H1 (cell line): ENCODE data around the gene SLC38A1. TPM values are rescaled to one million over a fixed set of nuclear protein-coding genes. Genes with fewer than 3 reads are reported as not detected.

Experiments
- CTCF ChIA-PET: fragments of 300-600 bp; sonication (Branson Sonifier 250); formaldehyde crosslinking; loops from one replicate; lab custom pipeline; 2021; ENCODE audit not compliant: partially characterized antibody; lab: Charles Lee
- POLR2A ChIA-PET: fragments of 300-600 bp; sonication (Branson Sonifier 250); formaldehyde crosslinking; loops from one replicate; lab custom pipeline; 2021; ENCODE audit warnings: inconsistent platforms; ENCODE audit not compliant: partially characterized antibody; lab: Charles Lee
- DNase-seq, 2 experiments: peaks; one replicate each; pipeline versions ENCODE4 v3.0.0 to v3.0.0-alpha.2; 2010 to 2022; ENCODE audit warnings: low spot score in 2 of 2, low read depth in 1 of 2, mixed read lengths in 1 of 2
- FAIRE-seq: peaks from 2 replicates; lab custom pipeline; 2011; peaks lifted over from hg19 to GRCh38; lab: Jason Lieb, UNC
- H2AFZ ChIP-seq: 2 replicates; pipeline ENCODE4 v1.8.1; 2012; ENCODE audit warnings: low read length, inconsistent platforms
- H2AK5ac ChIP-seq: 2 replicates; pipeline ENCODE4 v1.6.1; 2013; ENCODE audit warnings: low read depth, low read length
- H2BK120ac ChIP-seq: replicated peaks from 2 replicates; pipeline ENCODE3; 2013; ENCODE audit warnings: low read depth, low read length, inconsistent platforms
- H2BK12ac ChIP-seq: 2 replicates; pipeline ENCODE4 v1.6.1; 2013; ENCODE audit warnings: low read depth, low read length
- H2BK15ac ChIP-seq: 2 replicates; pipeline ENCODE4 v1.6.1; 2013; ENCODE audit warnings: low read length
- H2BK20ac ChIP-seq: 2 replicates; pipeline ENCODE4 v1.6.1; 2013; ENCODE audit warnings: low read length
- H2BK5ac ChIP-seq: 2 replicates; pipeline ENCODE4 v1.6.1; 2013; ENCODE audit warnings: low read depth, low read length
- H3K14ac ChIP-seq: 2 replicates; pipeline ENCODE4 v1.6.1; 2013; ENCODE audit warnings: inconsistent platforms; ENCODE audit not compliant: insufficient read length
- H3K18ac ChIP-seq: 2 replicates; pipeline ENCODE4 v1.6.1; 2013; ENCODE audit warnings: low read length; ENCODE audit errors: extremely low read depth
- H3K23ac ChIP-seq: 2 replicates; pipeline ENCODE4 v1.6.1; 2013; ENCODE audit warnings: inconsistent platforms; ENCODE audit not compliant: insufficient read length
- H3K23me2 ChIP-seq: 2 replicates; pipeline ENCODE4 v1.6.1; 2013; ENCODE audit warnings: low read depth, low read length
- H3K27ac ChIP-seq: 2 replicates; pipeline ENCODE4 v1.6.1; 2011; ENCODE audit warnings: low read depth, low read length, inconsistent platforms
- H3K27me3 ChIP-seq, 4 experiments: replicated peaks in 1 of 4; 1 replicate in 1 of 4; 2 replicates in 3 of 4; pipeline versions ENCODE4 v1.6.1 to v1.8.1; 2011 to 2013; ENCODE audit warnings: low read length in 3 of 4, mild to moderate bottlenecking in 3 of 4, inconsistent platforms in 2 of 4, mixed read lengths in 2 of 4, moderate library complexity in 1 of 4; ENCODE audit not compliant: control insufficient read depth in 3 of 4, insufficient read depth in 3 of 4; ENCODE audit errors: extremely low read depth in 1 of 4
- H3K36me3 ChIP-seq, 4 experiments: 2 replicates each; pipeline versions ENCODE4 v1.6.1 to v1.8.1; 2011 to 2013; ENCODE audit warnings: mild to moderate bottlenecking in 4 of 4, low read length in 3 of 4, moderate library complexity in 2 of 4, control low read depth in 1 of 4, inconsistent platforms in 1 of 4; ENCODE audit not compliant: insufficient read depth in 4 of 4, control insufficient read depth in 2 of 4
- H3K4ac ChIP-seq: replicated peaks from 2 replicates; pipeline ENCODE3; 2013; ENCODE audit warnings: low read length, low read depth, mixed read lengths, inconsistent platforms; ENCODE audit not compliant: insufficient read length
- H3K4me1 ChIP-seq, 4 experiments: replicated peaks in 1 of 4; 1 replicate in 1 of 4; 2 replicates in 3 of 4; pipeline versions ENCODE4 v1.6.1 to v1.8.1; 2011 to 2013; ENCODE audit warnings: low read length in 3 of 4, inconsistent platforms in 2 of 4, mixed read lengths in 1 of 4; ENCODE audit not compliant: insufficient read depth in 4 of 4, control insufficient read depth in 3 of 4
- H3K4me2 ChIP-seq, 2 experiments: 2 replicates each; pipeline versions ENCODE4 v1.6.1 to v1.8.1; 2011 to 2013; ENCODE audit warnings: low read depth in 2 of 2, low read length in 2 of 2, control low read depth in 1 of 2, inconsistent platforms in 1 of 2, mild to moderate bottlenecking in 1 of 2; ENCODE audit not compliant: insufficient read depth in 1 of 2
- H3K4me3 ChIP-seq, 4 experiments: fragments of 200-600, 300-600 bp in 1 of 4; sonication (generic), shearing (Covaris generic), sonication (Bioruptor Twin) in 1 of 4; 2 replicates each; pipeline versions ENCODE4 v1.5.1 to v1.8.1; 2011 to 2016; ENCODE audit warnings: low read length in 4 of 4, low read depth in 3 of 4, control low read depth in 2 of 4, inconsistent platforms in 2 of 4, mild to moderate bottlenecking in 2 of 4, mixed read lengths in 1 of 4, moderate library complexity in 1 of 4; ENCODE audit not compliant: insufficient read depth in 2 of 4; ENCODE audit errors: extremely low read depth in 1 of 4
- H3K56ac ChIP-seq: replicated peaks from 2 replicates; pipeline ENCODE3; 2013; ENCODE audit warnings: low read depth, mild to moderate bottlenecking, mixed read lengths, low read length, inconsistent platforms; ENCODE audit not compliant: insufficient read length
- H3K79me1 ChIP-seq: 2 replicates; pipeline ENCODE4 v1.6.1; 2013; ENCODE audit warnings: low read depth, low read length, control low read depth
- H3K79me2 ChIP-seq, 2 experiments: 2 replicates each; pipeline versions ENCODE4 v1.6.1 to v1.8.1; 2012 to 2013; ENCODE audit warnings: low read length in 2 of 2, mild to moderate bottlenecking in 2 of 2, inconsistent platforms in 1 of 2; ENCODE audit not compliant: insufficient read depth in 2 of 2, control insufficient read depth in 1 of 2
- H3K9ac ChIP-seq, 4 experiments: replicated peaks in 1 of 4; 1 replicate in 1 of 4; 2 replicates in 3 of 4; pipeline versions ENCODE4 v1.6.1 to v1.8.1; 2011 to 2013; ENCODE audit warnings: low read depth in 3 of 4, low read length in 3 of 4, control low read depth in 2 of 4, mild to moderate bottlenecking in 2 of 4, moderate library complexity in 2 of 4, inconsistent platforms in 1 of 4; ENCODE audit errors: extremely low read depth in 1 of 4
- H3K9me3 ChIP-seq, 2 experiments: 2 replicates each; pipeline versions ENCODE4 v1.6.1 to v1.8.1; 2012 to 2013; ENCODE audit warnings: mild to moderate bottlenecking in 2 of 2, moderate library complexity in 2 of 2, control low read depth in 1 of 2, inconsistent platforms in 1 of 2, low read depth in 1 of 2, low read length in 1 of 2, mixed read lengths in 1 of 2; ENCODE audit not compliant: insufficient read depth in 2 of 2
- H4K20me1 ChIP-seq, 2 experiments: replicated peaks in 1 of 2; 2 replicates each; pipeline versions ENCODE3 to v1.8.1; 2011 to 2013; ENCODE audit warnings: inconsistent platforms in 2 of 2, low read length in 2 of 2, mild to moderate bottlenecking in 1 of 2; ENCODE audit not compliant: insufficient read depth in 2 of 2, control insufficient read depth in 1 of 2
- H4K5ac ChIP-seq: 2 replicates; pipeline ENCODE4 v1.6.1; 2013; ENCODE audit warnings: low read length, low read depth, mixed read lengths, inconsistent platforms; ENCODE audit not compliant: insufficient read length
- H4K8ac ChIP-seq: 2 replicates; pipeline ENCODE4 v1.8.0; 2013; ENCODE audit warnings: mild to moderate bottlenecking, moderate library complexity, low read length, inconsistent platforms; ENCODE audit not compliant: insufficient read depth; ENCODE audit errors: extremely low read depth
- H4K91ac ChIP-seq: replicated peaks from 2 replicates; pipeline ENCODE3; 2013; ENCODE audit warnings: low read length, mixed read lengths, inconsistent platforms; ENCODE audit not compliant: insufficient read length
- ATF3 ChIP-seq: IDR thresholded peaks from 2 replicates; pipeline ENCODE4 v1.6.1; 2011; ENCODE audit warnings: low read depth, mild to moderate bottlenecking, low read length; ENCODE audit not compliant: insufficient read depth
- CHD1 ChIP-seq: IDR thresholded peaks from 2 replicates; pipeline ENCODE4 v1.6.1; 2012; ENCODE audit warnings: low read depth, low read length, improper control_type of control experiment
- KDM4A ChIP-seq: IDR thresholded peaks from one replicate; pipeline ENCODE4 v1.7.1; 2012; ENCODE audit warnings: low read depth, mild to moderate bottlenecking, moderate library complexity, low read length, inconsistent platforms; ENCODE audit not compliant: severe bottlenecking
- WGBS, 2 experiments: shearing (Covaris generic) in 1 of 2; methylation state at CpG; one replicate each; pipeline versions ENCODE4 v1.1.6 to v1.1.7; 2013 to 2015; ENCODE audit warnings: low lambda C conversion rate in 2 of 2, mixed read lengths in 2 of 2, inconsistent platforms in 1 of 2, low coverage in 1 of 2, missing lambda C conversion rate in 1 of 2; ENCODE audit not compliant: insufficient replicate concordance in 2 of 2, insufficient coverage in 1 of 2, insufficient read length in 1 of 2; ENCODE audit errors: extremely low coverage in 1 of 2, missing lambda C conversion rate in 1 of 2; 5-methylcytosine and 5-hydroxymethylcytosine counted together
- polyA plus RNA-seq, 7 experiments: library from polyadenylated mRNA; depleted of rRNA in 3 of 7; stranded (reverse) in 5 of 7; unstranded in 2 of 7; fragments of >200 nt in 5 of 7; fragments of 200-250 nt in 2 of 7; gene quantifications; 1 replicate in 5 of 7; 2 replicates in 1 of 7; 4 replicates in 1 of 7; pipeline versions ENCODE4 v1.2.1 to v1.2.3, GENCODE V29; 2011 to 2013; ENCODE audit warnings: missing spikeins in 2 of 7, mixed read lengths in 2 of 7
- total RNA-seq: library from RNA; stranded (reverse); fragmentation: NEBNext Ultra II Directional; extraction: Animal tissue kit (Norgen Biotek cat#: 25700); gene quantifications from 2 replicates; pipeline ENCODE4 v1.2.1, GENCODE V29; 2021

SLC38A1 gene
- total and polyA plus RNA-seq, 2 of the 8 experiments (the other 6 are each of a cell fraction or from before 2014, with no cell fraction given): 83.4 to 242 TPM

GRCh38 chr12:46223047-46223446, 45.8 kb downstream of the SLC38A1 start:
- no peak overlapping the region for H2AFZ ChIP-seq
- H3K14ac ChIP-seq: no peak overlapping the region
- peaks cover 8 to 73% (median 32%) of the 10 kb centered on the region in 4 experiments for H3K36me3 ChIP-seq
- H2BK15ac ChIP-seq: no peak overlapping the region
- H4K20me1 ChIP-seq: peaks cover 6 to 11% of the 10 kb centered on the region in 2 experiments
- no peak overlapping the region for H3K23ac ChIP-seq
- TF ChIP-seq KDM4A (no peak), CHD1 (no peak), ATF3 (no peak)
- TF ChIP-seq, all 59 proteins: peak for 0
- Histone ChIP-seq H3K4me2 (no peak overlapping the region), H4K91ac (no peak overlapping the region), H3K18ac (no peak overlapping the region), H4K8ac (no peak overlapping the region), H3K23me2 (no peaks in the 10 kb centered on the region; the same call in 1 of the 2 replicates), H2AK5ac (no peak overlapping the region), H3K4ac (no peak overlapping the region), H3K4me3 (no peak overlapping the region), H3K9me3 (no peaks in the 10 kb centered on the region), H4K5ac (no peak overlapping the region), H3K79me1 (no peaks in the 10 kb centered on the region), H2BK20ac (no peak overlapping the region), H2BK120ac (no peak overlapping the region), H3K9ac (no peak overlapping the region), H3K79me2 (peaks cover 4 to 94% of the 10 kb centered on the region in 2 experiments; a peak in 2 of 4 replicates), H2BK12ac (no peak overlapping the region), H3K4me1 (peaks cover 0 to 22% (median 7%) of the 10 kb centered on the region in 4 experiments; a peak in 4 of 7 replicates), H3K27me3 (no peaks in the 10 kb centered on the region), H3K27ac (no peak overlapping the region), H2BK5ac (no peak overlapping the region), H3K56ac (no peak overlapping the region)
- DNase-seq (no peak), FAIRE-seq (no peak)
- CTCF ChIA-PET: interaction anchor here (2.2 kb wide), 1 partner anchor 91 kb away, joined by 6 read pairs; no protein-coding TSS in a partner anchor
- 94% methylated on average over 5 of the region's 5 CpGs; no CpG with 5 or more reads in 1 of the 2 experiments for WGBS, 2 experiments
- POLR2A ChIA-PET: no interaction called here
